Measurements from ENCODE around the gene BCR. TPM values are rescaled to one million over a fixed set of nuclear protein-coding genes. Genes with fewer than 3 reads are reported as not detected.

Gene BCR
- total RNA-seq, 1 experiment from 2014 or later, result 40.5 TPM

DNA sequence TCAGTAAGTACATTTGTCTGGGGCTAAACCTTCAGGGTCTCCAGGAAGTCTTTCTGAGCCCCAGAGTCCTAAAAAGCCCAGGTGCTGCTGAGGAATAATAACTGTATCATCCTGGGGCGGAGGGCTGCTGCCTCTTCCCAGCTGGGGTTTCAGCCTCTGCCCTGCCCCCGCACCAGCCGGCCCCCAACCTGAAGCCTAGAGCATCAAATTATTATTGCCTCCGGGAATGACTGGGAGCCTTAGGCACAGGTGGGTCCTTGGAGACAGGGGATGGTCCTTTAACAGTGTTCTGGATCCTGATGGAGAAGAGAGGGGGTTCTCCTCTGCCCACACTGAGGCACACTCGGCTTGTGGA is 64.4 kb downstream of the BCR start:
- no peak overlapping the region for H2AFZ ChIP-seq (ENCODE audit: low read length)
- peaks cover 67% of the 10 kb centered on the region for H3K79me2 ChIP-seq (ENCODE audit: low read length)
- DNase-seq, result no peak
- H3K9ac ChIP-seq (ENCODE audit: low read length), result no peak overlapping the region
- H3K27ac ChIP-seq (ENCODE audit: low read length), result peak overlapping the region; percentile 83
- no peaks in the 10 kb centered on the region for H3K27me3 ChIP-seq (ENCODE audit: low read length)
- no peaks in the 10 kb centered on the region for H3K9me3 ChIP-seq (ENCODE audit: low read length)
- H3K4me1 ChIP-seq (ENCODE audit: low read length), result peaks cover 88% of the 10 kb centered on the region
- no peaks in the 10 kb centered on the region for H3K36me3 ChIP-seq (ENCODE audit: insufficient read depth, low read length)
- H3K4me2 ChIP-seq (ENCODE audit: low read depth, low read length, poor library complexity, severe bottlenecking), result no peak overlapping the region
- H4K20me1 ChIP-seq (ENCODE audit: insufficient read depth, low read depth, low read length), result no peaks in the 10 kb centered on the region
- no peak overlapping the region for H3K4me3 ChIP-seq (ENCODE audit: low read length)
- H3K9me2 ChIP-seq (replicated peaks; ENCODE audit: insufficient read depth, low read length), result no peaks in the 10 kb centered on the region

DNA sequence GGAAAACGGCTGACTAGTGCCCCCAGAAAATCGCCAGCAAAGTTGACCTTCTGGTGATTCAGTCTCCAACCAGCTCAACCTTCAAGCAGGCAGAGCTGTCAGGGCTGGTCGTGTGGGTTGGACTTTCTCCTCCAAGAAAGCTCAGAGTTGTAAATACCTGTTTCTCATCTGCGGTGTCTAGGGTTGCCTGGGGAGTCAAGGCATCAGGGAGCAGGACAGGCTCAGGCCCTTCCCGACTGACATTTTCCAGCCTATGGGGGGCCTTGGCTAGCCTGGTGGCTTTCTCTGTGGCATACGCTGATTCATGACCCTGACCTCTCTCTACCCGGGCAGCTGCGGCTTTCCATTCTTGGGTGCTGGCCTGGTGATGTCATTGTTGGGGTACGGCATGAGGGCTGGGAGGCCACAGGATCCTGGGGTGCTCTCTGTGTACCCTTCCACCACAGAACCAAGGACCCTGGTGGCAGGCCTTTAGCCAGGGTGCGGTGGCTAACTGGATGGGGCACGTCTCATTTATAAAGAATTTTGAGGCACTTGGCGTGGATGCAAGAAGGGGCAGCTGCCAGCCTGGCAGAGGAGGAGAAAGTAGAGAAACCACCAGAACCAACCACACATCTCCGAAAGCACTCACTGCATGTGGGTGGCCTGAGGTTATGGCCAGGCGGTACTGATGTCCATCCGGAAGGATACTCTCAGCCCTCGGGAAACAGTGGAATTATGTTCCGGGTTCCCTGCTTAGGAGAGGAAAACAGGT is 64.9 kb downstream of the BCR start:
- Histone ChIP-seq H4K20me1 (ENCODE audit: insufficient read depth, low read depth, low read length) (no peaks in the 10 kb centered on the region), H3K4me1 (ENCODE audit: low read length) (peaks cover 94% of the 10 kb centered on the region), H3K27me3 (ENCODE audit: low read length) (no peaks in the 10 kb centered on the region), H2AFZ (ENCODE audit: low read length) (no peak overlapping the region), H3K79me2 (ENCODE audit: low read length) (peaks cover 71% of the 10 kb centered on the region), H3K27ac (ENCODE audit: low read length) (peak overlapping the region; percentile 83), H3K9me2 (replicated peaks; ENCODE audit: insufficient read depth, low read length) (no peaks in the 10 kb centered on the region), H3K9ac (ENCODE audit: low read length) (no peak overlapping the region), H3K36me3 (ENCODE audit: insufficient read depth, low read length) (no peaks in the 10 kb centered on the region), H3K9me3 (ENCODE audit: low read length) (no peaks in the 10 kb centered on the region), H3K4me3 (ENCODE audit: low read length) (no peak overlapping the region), H3K4me2 (ENCODE audit: low read depth, low read length, poor library complexity, severe bottlenecking) (no peak overlapping the region)
- no peak for DNase-seq

DNA sequence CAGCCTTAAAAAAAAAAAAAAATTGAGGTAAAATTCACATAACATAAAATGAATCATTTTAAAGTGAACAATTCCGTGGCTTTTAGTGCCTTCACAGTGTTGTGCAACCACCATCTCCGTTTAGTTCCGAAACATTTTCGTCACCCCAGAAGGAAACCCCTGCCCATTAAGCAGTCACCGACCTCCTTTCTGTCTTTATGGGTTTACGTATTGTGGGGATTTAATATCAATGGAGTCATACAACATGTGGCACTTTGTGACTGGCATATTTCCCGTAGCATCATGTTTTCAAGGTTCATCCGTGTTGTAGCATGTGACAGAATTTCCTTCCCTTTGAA is 65.5 kb downstream of the BCR start:
- Histone ChIP-seq H4K20me1 (ENCODE audit: insufficient read depth, low read depth, low read length) (no peaks in the 10 kb centered on the region), H3K4me3 (ENCODE audit: low read length) (no peak overlapping the region), H3K9me3 (ENCODE audit: low read length) (no peaks in the 10 kb centered on the region), H3K27me3 (ENCODE audit: low read length) (no peaks in the 10 kb centered on the region), H3K4me1 (ENCODE audit: low read length) (peaks cover 96% of the 10 kb centered on the region), H3K4me2 (ENCODE audit: low read depth, low read length, poor library complexity, severe bottlenecking) (no peak overlapping the region), H3K79me2 (ENCODE audit: low read length) (peaks cover 77% of the 10 kb centered on the region), H2AFZ (ENCODE audit: low read length) (no peak overlapping the region), H3K9me2 (replicated peaks; ENCODE audit: insufficient read depth, low read length) (no peaks in the 10 kb centered on the region), H3K27ac (ENCODE audit: low read length) (no peak overlapping the region), H3K9ac (ENCODE audit: low read length) (no peak overlapping the region), H3K36me3 (ENCODE audit: insufficient read depth, low read length) (no peaks in the 10 kb centered on the region)
- DNase-seq, result no peak

DNA sequence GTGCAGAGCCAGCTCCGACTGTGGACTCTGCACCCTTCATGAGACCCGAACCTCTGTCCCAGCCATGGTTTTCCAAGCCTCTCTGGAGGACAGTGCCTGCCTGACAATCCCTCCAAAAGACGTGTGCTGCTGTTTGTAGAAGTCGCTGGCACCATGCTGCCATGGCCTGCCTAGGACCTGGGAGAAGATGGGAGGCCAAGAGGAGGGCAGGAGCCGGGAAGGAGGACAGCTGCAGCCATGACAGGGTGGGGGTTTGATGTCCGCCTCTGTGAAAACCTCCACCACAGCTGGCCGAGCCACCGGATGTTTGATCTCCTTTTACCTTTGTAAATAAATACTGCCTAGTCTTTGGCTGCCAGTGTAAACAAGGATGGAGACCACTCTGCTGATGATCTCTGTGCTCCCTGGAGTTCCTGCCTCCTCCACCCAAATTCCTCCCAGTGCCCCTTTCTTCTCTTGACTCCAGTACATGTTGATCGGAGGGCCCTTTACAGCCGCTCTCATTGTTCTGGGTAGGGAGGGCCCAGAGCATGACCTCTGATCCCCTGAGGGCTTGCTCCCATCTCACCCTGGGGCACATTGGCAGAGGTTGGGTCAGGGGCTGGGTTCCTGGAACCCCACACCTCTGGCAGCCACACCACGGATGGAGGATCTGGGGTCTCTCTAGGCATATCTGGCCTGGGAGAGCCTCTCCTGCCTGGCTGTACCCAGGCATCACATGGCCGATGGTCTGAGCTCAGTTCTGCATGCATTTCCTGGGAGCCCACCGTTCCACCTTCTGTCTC is 66.9 kb downstream of the BCR start:
- H3K36me3 ChIP-seq (ENCODE audit: insufficient read depth, low read length), result no peaks in the 10 kb centered on the region
- no peaks in the 10 kb centered on the region for H4K20me1 ChIP-seq (ENCODE audit: insufficient read depth, low read depth, low read length)
- DNase-seq, result no peak
- H3K27me3 ChIP-seq (ENCODE audit: low read length), result no peaks in the 10 kb centered on the region
- H3K4me1 ChIP-seq (ENCODE audit: low read length), result peaks cover 96% of the 10 kb centered on the region
- no peak overlapping the region for H3K4me2 ChIP-seq (ENCODE audit: low read depth, low read length, poor library complexity, severe bottlenecking)
- H3K9me3 ChIP-seq (ENCODE audit: low read length), result no peaks in the 10 kb centered on the region
- peaks cover 72% of the 10 kb centered on the region for H3K79me2 ChIP-seq (ENCODE audit: low read length)
- H3K9me2 ChIP-seq (replicated peaks; ENCODE audit: insufficient read depth, low read length), result no peaks in the 10 kb centered on the region
- no peak overlapping the region for H3K9ac ChIP-seq (ENCODE audit: low read length)
- H2AFZ ChIP-seq (ENCODE audit: low read length), result no peak overlapping the region
- H3K27ac ChIP-seq (ENCODE audit: low read length), result peak overlapping the region; percentile 88; the same call in 1 of the 2 replicates
- no peak overlapping the region for H3K4me3 ChIP-seq (ENCODE audit: low read length)

DNA sequence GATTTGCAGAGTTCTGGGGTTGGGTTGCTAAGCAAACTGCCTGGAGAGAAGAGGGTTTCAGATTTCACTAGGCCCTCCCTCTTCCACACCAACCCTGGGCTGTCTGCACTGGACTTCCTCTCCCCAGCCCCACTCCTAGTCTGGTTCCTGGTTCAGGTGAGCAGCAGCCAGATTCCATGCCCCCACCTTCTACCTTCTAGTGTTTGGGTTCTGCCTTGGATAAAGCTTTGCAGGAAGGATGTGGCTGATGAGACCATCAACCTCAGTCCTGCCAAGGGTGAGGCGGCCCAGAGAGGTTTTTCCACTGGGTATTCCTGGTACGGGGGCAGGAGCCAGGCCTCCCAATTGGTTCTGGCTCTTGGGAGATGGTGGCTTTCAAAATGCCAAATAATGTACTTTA is 68.3 kb downstream of the BCR start:
- Histone ChIP-seq H3K9ac (ENCODE audit: low read length) (peak overlapping the region; percentile 37), H3K9me3 (ENCODE audit: low read length) (no peaks in the 10 kb centered on the region), H3K27ac (ENCODE audit: low read length) (peak overlapping the region; percentile 88), H3K4me1 (ENCODE audit: low read length) (peaks cover 89% of the 10 kb centered on the region), H4K20me1 (ENCODE audit: insufficient read depth, low read depth, low read length) (no peaks in the 10 kb centered on the region), H3K27me3 (ENCODE audit: low read length) (no peaks in the 10 kb centered on the region), H2AFZ (ENCODE audit: low read length) (no peak overlapping the region), H3K36me3 (ENCODE audit: insufficient read depth, low read length) (no peaks in the 10 kb centered on the region), H3K9me2 (replicated peaks; ENCODE audit: insufficient read depth, low read length) (no peaks in the 10 kb centered on the region), H3K79me2 (ENCODE audit: low read length) (peaks cover 63% of the 10 kb centered on the region), H3K4me2 (ENCODE audit: low read depth, low read length, poor library complexity, severe bottlenecking) (peak overlapping the region; percentile 52), H3K4me3 (ENCODE audit: low read length) (peak overlapping the region; percentile 23; the same call in 1 of the 2 replicates)
- peak; percentile 64 for DNase-seq

DNA sequence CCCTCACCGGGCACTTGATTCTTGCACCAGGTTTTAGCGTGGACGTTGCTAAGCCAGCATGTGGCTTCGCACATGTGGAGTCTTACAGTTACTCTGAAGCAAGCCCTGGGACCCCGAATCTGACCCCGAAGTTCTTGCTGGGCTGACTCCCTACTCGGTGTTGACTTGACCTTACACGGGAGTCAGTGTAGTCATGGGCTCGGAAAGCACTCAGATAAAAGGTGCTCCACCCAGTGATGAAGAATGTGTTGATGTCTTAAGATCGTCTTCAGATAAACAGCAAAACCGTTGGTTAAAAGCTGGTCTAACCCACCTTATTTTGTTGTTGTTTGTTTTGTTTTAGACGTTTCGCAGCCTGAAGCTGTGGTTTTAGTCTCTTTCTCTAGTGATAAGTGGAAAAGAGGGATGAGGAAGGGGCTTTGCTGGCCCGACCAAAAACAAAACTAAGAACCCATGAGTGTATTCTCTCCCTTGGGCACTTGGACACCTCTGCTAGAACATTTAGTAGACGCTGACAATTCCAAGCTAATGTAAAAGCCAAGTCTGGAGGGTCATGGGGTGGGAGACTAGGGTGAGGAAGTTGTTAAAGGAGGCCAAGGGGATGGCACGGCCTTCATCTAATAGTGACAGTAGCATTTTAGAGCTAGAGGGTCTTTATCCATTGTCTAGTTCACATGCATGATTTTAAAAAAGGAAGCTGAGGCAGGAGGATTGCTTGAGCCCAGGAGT is 69.9 kb downstream of the BCR start:
- no peaks in the 10 kb centered on the region for H3K27me3 ChIP-seq (ENCODE audit: low read length)
- no peaks in the 10 kb centered on the region for H3K9me2 ChIP-seq (replicated peaks; ENCODE audit: insufficient read depth, low read length)
- H3K4me1 ChIP-seq (ENCODE audit: low read length), result peaks cover 88% of the 10 kb centered on the region
- peak overlapping the region; percentile 44 for H3K9ac ChIP-seq (ENCODE audit: low read length)
- peaks cover 47% of the 10 kb centered on the region for H3K79me2 ChIP-seq (ENCODE audit: low read length)
- H3K4me3 ChIP-seq (ENCODE audit: low read length), result no peak overlapping the region
- H4K20me1 ChIP-seq (ENCODE audit: insufficient read depth, low read depth, low read length), result no peaks in the 10 kb centered on the region
- H3K9me3 ChIP-seq (ENCODE audit: low read length), result no peaks in the 10 kb centered on the region
- no peaks in the 10 kb centered on the region for H3K36me3 ChIP-seq (ENCODE audit: insufficient read depth, low read length)
- H3K27ac ChIP-seq (ENCODE audit: low read length), result peak overlapping the region; percentile 90
- no peak overlapping the region for H2AFZ ChIP-seq (ENCODE audit: low read length)
- H3K4me2 ChIP-seq (ENCODE audit: low read depth, low read length, poor library complexity, severe bottlenecking), result peak overlapping the region; percentile 41
- DNase-seq, result no peak

DNA sequence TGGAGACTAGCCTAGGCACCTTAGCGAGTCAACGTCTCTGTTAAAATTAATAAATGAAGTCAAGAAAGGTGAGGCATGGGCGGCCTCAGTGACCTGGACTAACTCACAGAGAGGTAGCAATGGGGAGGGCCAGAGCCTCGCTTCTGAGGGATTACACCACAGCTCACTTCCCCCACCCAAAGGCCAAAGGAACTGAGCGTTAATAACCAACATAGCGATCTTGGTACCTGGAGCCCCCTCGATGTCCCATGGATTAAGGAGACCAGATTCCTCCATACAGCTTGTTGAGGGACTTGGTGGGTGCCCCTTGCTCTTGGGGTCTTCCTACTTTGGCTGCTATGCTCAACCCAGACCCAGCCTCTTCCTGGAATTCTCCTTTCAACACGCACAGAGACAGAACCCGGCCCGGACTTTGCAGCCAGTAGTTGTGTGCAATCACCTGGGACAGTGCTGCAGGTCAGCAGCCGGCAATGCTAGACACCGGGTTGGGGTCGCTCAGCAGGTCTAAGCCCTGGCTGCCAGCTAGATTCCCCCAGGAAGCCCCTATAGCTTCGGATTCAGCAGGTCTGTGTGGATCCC is 70.6 kb downstream of the BCR start:
- H4K20me1 ChIP-seq (ENCODE audit: insufficient read depth, low read depth, low read length), result no peaks in the 10 kb centered on the region
- no peaks in the 10 kb centered on the region for H3K36me3 ChIP-seq (ENCODE audit: insufficient read depth, low read length)
- no peaks in the 10 kb centered on the region for H3K9me2 ChIP-seq (replicated peaks; ENCODE audit: insufficient read depth, low read length)
- H3K27ac ChIP-seq (ENCODE audit: low read length), result peak overlapping the region; percentile 90
- H3K4me1 ChIP-seq (ENCODE audit: low read length), result peaks cover 90% of the 10 kb centered on the region
- no peak overlapping the region for H3K4me3 ChIP-seq (ENCODE audit: low read length)
- peaks cover 41% of the 10 kb centered on the region for H3K79me2 ChIP-seq (ENCODE audit: low read length)
- H3K4me2 ChIP-seq (ENCODE audit: low read depth, low read length, poor library complexity, severe bottlenecking), result no peak overlapping the region
- no peak overlapping the region for H3K9ac ChIP-seq (ENCODE audit: low read length)
- no peaks in the 10 kb centered on the region for H3K9me3 ChIP-seq (ENCODE audit: low read length)
- DNase-seq, result no peak
- no peak overlapping the region for H2AFZ ChIP-seq (ENCODE audit: low read length)
- no peaks in the 10 kb centered on the region for H3K27me3 ChIP-seq (ENCODE audit: low read length)

Data from Karpas-422 (cell line).